NCI-H1436 treated with DMSO at 0.1 percent for 48 hours (cell line): ENCODE data around the gene DCHS2.

Source experiments
- DNase-seq: peaks from one replicate; lab custom pipeline; 2025; lab: John Stamatoyannopoulos, UW

Gene DCHS2

GRCh38 chr4:154454710-154455109 lies 36.9 kb downstream of the DCHS2 start:
- no peak for DNase-seq

- no peak for DNase-seq
These were observed 38.7 kb downstream of the DCHS2 start for GRCh38 chr4:154452798-154453346.

DNA sequence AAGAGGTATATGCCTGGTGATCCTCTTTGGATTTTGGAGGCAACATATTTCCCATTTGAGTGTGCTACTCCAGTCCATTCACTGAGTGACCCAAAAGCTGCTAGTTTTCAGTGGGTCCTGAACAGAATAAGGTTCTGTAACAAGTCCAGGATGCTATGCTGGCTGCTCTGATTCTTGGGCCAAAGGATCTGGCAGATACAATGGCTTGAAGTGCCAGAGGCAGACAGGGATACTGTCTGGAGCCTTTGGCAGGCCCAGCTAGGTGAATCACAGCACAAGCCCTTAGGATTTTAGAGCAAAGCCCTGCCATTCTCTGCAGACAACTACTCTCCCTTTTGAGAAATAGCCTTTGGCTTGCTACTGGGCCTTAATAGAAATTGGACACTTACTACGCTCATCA lies 40.6 kb downstream of the DCHS2 start:
- no peak for DNase-seq

DNA sequence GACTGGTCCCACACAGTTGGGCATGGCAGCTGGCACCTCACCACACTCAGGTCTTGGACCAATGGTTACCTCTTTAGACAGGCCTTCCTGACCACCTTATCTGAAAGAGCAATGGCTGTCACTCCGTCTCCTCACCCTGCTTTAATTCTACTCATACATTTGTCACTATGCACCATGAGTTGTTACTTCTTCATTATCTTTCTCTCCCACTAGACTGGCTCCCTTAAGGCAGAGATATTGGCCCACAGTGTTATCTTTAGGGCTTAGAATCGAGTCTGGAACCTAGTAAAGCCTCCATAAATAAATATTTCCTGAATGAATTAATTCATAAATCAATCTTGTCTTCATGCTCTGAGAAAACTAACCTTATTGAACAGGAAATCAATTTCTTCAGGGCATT lies 46.6 kb downstream of the DCHS2 start:
- no peak for DNase-seq

DNA sequence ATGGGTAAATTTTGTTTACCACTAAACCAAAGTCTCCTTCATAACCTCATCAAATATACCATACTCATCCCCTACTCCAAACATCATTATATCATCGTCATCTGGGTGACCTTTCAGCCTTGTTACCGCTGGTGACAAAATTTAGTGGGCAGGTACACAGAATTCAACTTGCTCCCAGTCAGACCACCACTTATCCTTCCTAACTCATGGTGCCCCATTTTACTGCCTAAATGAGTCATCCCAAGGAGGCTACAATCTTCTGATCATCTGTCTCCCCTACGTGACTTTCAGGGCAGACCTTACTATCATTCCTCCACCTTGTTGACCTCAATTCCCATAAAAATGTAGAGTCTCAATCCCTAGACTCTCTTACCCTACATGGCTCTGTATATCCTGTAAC lies 49.6 kb downstream of the DCHS2 start:
- no peak for DNase-seq

DNA sequence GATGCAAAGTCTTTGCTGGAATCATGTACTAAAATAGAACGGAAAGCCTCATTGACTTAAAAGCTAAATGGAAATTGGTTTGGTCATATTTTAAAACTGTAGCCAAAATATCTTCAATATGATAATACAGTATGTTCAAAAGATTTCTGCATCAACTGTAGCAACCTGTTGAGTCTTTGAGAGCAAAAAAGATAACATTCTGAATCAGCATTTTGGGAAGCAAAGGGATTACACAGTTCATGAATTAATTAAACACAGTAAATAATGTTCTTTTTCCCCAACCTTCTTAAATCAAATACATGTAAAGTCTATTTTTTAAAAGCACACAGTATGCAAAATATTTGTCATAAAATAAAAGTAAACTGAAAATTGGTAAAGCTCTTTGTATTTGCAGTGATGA lies 50.5 kb downstream of the DCHS2 start:
- DNase-seq: no peak

DNA sequence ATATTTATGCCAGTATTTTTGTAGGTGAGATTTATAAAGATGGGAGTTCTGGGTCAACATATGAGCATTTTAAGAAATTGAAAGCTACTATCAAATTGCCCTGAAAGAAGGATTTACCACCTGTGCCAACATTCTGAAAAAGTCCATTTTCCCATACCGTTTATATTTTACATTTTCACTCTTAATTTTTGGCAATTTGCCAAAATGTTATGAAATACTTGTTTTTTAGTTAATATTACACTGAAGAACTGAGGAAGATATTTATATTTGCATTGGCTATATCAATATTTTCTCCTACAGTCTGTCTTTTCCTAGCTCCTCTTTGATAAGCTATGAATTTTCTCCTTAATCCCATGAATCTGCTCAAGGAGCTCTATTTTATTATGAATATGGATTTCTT lies 52.4 kb downstream of the DCHS2 start:
- no peak for DNase-seq

GRCh38 chr4:154435895-154436294 lies 55.7 kb downstream of the DCHS2 start:
- no peak for DNase-seq

GRCh38 chr4:154433543-154433942 lies 58.1 kb downstream of the DCHS2 start:
- DNase-seq: no peak

GRCh38 chr4:154429176-154429575 lies 62.4 kb downstream of the DCHS2 start:
- no peak for DNase-seq

DNA sequence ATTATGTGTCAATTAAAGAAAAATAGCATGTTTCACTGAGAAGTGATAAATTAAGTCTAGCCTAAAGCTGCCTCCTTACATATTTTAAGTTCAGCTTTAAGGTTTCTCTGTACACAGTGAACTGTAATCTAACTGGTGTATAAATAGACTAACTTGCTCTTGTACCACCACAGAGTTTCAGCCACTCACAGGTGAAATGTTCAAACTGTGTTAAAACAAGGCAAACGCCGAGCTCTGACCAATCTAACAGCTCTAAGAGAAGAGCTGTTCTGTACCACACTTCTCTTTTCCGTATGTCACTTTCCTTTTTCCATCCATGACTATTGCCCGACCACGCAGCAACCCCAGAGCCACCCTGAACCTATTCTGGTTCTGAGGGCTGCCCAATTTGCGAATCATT lies 64.5 kb downstream of the DCHS2 start:
- DNase-seq: no peak

DNA sequence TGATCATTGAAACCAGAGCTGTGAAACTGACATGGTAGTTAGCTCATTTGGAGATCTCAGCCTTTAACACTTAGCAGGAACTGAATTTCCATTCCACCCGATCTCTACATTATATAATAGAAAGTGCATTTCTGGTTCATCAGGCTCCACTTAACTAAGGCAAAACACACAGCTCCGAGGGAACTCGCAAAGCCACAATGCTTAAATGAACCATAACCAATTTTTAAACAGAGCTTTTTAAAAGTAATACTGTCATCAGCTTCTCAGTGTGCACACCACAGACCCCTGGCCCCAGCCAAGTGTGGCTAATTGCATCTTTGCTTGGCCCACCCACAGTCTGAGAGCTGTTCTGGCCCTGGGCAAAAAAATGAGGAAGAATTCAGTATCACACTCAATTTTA lies 66.1 kb downstream of the DCHS2 start:
- DNase-seq: no peak

DNA sequence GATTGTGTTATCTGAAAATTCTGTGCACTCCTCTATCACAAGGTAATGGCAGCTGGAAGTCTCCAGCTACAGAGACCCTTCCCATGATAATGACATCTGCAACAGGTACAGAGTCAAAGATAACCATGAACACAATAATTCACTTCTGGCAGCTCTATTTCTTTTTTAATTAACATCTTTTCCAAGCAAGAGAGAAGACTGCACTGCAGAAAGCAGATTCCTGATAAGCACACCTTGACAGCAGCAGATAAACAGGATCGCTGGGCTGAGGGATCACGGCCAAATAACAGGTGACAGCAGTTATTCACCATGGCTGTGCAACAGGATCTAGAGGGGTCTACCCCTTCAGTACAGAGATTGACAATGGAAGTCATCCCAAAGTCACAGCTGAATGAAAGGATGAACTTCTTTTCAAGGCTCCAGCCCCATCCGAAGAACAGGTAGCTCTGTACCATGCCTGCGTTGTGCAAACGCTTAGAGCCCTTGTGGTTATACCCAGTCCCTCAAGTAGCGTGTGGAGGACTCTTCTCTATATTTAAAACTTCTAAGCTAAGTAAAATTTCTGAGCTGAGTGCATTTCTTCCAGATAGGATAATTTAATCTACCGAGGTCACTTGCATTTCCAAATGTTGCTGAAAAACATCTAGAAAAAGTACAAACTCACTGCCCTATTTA lies 66.7 kb downstream of the DCHS2 start:
- DNase-seq: no peak

DNA sequence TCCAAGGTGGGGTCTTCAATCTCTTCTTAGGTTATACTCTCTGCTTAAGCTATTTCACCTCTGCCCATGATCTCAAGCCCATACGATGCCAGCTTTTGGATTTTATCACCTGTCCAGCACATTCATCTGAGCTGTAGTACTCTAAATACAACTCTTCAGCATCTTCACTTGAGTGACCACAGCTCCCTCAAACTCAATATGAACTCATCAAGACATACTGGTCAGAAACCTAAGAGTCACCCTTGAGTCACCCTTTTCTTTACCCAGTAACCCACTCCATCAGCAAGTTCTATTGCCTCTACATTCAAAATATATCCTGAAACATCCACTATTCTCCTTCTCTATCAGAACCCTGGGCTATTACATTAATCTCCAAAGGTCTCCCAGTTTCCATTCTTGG lies 69.4 kb downstream of the DCHS2 start:
- no peak for DNase-seq

GRCh38 chr4:154421618-154422017 lies 70.0 kb downstream of the DCHS2 start:
- no peak for DNase-seq

- DNase-seq: no peak
These were observed 74.3 kb downstream of the DCHS2 start for GRCh38 chr4:154417373-154417673.

DNA sequence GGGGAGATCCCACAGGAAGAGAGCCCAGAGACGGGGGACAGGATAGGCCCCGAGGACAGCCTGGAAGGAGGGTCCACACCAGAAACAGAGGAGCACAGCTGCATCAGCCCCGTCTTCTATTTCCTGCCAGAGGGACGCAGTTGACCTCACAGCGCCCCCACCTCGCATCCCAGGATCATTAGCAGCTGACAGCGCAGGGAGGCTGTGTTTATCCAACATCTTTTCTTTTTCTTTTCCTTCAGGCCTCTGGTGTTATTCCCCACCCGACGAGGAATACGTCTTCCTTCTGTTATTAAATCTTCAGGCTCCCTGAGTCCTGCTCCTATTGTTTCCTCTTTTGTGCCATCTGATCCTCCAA lies 75.4 kb downstream of the DCHS2 start:
- no peak for DNase-seq

DNA sequence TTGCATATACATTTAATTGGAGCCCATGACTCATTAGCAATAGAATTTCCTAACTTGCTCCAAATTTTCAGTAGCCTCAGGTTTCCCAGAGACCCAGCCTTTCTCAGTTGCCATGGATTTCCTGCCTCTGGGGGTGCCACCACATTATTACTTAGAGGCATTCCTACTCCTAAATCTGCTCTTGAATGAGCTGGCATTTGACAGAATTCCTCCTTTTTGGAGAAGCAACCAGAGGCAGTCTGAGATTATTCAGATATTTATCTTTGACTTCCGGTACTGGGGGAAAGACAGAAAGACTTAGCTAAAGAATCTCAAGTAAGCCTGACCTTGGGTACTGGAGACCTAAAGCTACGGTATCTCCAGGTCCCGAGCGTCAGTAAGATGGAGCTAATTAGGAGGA lies 76.3 kb downstream of the DCHS2 start:
- DNase-seq: no peak

DNA sequence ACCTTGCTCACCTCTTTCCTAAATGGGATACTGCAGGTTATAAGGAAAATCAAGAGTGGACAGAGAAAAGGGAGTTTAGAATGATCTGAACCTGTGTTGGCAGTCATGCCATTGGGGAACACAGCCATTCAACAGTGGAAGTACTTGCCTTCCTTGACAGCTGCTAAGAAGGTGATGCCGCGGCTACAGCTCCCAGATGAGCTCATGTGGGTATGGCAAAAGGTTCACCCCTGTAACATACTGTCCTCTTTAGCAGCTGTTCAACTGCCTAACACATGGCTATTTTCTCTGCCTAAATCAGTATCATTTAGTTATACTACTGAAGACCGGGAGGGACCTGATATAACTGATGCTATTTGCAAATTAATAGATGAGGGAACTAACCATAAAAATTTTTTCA lies 76.8 kb downstream of the DCHS2 start:
- no peak for DNase-seq

DNA sequence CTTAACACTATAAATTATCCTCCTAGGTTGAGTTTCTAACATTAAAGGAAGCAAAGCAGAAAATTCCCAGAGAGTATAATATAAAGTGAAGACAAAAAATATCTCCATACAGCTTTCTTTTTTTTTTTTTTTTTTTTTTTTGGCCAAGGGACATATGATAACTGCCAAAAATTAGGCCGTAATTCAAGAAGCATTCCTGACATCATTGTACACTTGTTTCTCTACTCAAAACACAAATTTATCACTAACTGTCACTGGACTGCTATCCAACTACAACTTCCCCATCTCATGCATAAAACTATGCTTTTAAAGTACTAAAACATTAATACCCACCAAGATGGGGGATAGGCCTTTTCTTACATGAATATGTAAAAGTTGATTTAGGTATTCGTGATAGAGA lies 77.2 kb downstream of the DCHS2 start:
- no peak for DNase-seq

GRCh38 chr4:154407443-154407842 lies 84.2 kb downstream of the DCHS2 start:
- DNase-seq: no peak

DNA sequence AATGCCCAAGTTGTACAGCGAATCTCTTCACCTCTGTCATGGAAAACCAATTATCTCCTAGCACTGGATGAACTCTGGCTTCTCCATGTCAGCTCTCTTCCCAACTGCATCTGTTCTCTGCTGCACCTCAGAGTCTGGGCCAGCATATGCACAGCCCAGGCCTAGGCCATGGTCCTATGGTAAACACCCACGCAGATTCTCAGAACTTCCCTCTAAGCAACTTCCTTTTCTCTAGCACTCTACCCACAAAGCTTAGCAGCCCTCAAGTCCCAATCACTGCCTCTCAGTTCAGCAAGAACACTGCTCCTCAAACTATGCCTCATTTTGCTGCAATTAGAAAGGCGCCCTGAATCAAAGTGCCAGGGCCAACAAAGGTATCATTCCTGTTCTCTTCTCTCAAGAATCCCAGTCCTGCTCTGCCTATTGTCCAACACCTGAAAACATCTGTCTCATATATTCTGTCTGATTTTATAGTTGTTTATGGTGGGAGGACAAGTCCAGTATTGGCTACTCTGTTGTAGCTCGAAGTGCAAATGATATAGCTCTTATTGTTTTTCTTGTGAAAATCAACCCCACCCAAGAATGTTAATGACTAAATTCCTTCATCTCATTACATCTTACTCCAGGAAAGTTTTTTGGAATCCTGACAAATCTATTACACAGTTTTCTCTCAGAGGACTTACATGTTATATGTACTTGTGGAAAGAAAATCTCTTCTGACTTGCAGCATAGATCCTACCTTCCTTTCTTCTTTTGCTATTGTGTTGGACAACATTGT lies 85.4 kb downstream of the DCHS2 start:
- DNase-seq: no peak

- no peak for DNase-seq
These were observed 92.2 kb downstream of the DCHS2 start for GRCh38 chr4:154399259-154399974.
